ENCODE measurements around the gene MRPL57.

- TF ChIP-seq CTCF (IDR thresholded peaks at IDR 0.05) (no peak), ZFX (IDR thresholded peaks at IDR 0.05; ENCODE audit: borderline replicate concordance) (no peak)
Observed at GRCh38 chr13:21216332-21216731, 39.9 kb downstream of the MRPL57 start.

All from 22Rv1 (cell line).